Activated B cell treated with CpG ODN at 0.5 μM for 24 hours (primary cell): Measurements from ENCODE around the gene SLC6A12. TPM values are rescaled to one million over a fixed set of nuclear protein-coding genes. Genes with fewer than 3 reads are reported as not detected.

Experiments used
- ATAC-seq: fragments of 200-7000 bp; cut with Tn5 transposase; one replicate; pipeline ENCODE4 v1.10.0; 2021; ENCODE audit warnings: low read depth, mild to moderate bottlenecking, moderate library complexity
- CTCF ChIA-PET: fragments of 350-600 bp; sonication (Branson Sonifier 250); formaldehyde crosslinking; loops from one replicate; lab custom pipeline; 2021; ENCODE audit warnings: antibody characterized with exemption; lab: Charles Lee
- POLR2A ChIA-PET: fragments of 350-600 bp; sonication (Branson Sonifier 250); formaldehyde crosslinking; loops from one replicate; lab custom pipeline; 2021; ENCODE audit warnings: antibody characterized with exemption; lab: Charles Lee
- DNase-seq: peaks from one replicate; pipeline ENCODE4 v3.0.0; 2022
- H3K27ac Mint-ChIP-seq: one replicate; pipeline ENCODE4 v1.8.0; 2020; ENCODE audit warnings: mixed read lengths
- H3K27me3 Mint-ChIP-seq: one replicate; pipeline ENCODE4 v1.8.0; 2021; ENCODE audit warnings: mixed read lengths
- H3K36me3 Mint-ChIP-seq: one replicate; pipeline ENCODE4 v1.8.0; 2021; ENCODE audit warnings: low read depth, mixed read lengths
- H3K4me1 Mint-ChIP-seq: one replicate; pipeline ENCODE4 v1.8.0; 2021; ENCODE audit warnings: mixed read lengths
- H3K4me3 Mint-ChIP-seq: one replicate; pipeline ENCODE4 v1.8.0; 2020; ENCODE audit warnings: mild to moderate bottlenecking, mixed read lengths
- H3K9me3 Mint-ChIP-seq: one replicate; pipeline ENCODE4 v1.8.0; 2020; ENCODE audit warnings: mixed read lengths
- intact Hi-C: fragments of 100-400 bp; cut with micrococcal nuclease; formaldehyde crosslinking; loops from one replicate; pipeline ENCODE4 v1.15.1; 2024
- total RNA-seq: library from RNA; stranded (reverse); gene quantifications from 2 replicates; pipeline ENCODE4 v1.2.3, GENCODE V29; 2022
- TF ChIP-seq, protein P1 (sequence below): fragments of 200-600 bp; IDR thresholded peaks from one replicate; pipeline ENCODE4 v1.8.0; 2022; ENCODE audit warnings: antibody characterized with exemption, mild to moderate bottlenecking

The SLC6A12 gene
- total RNA-seq, 1 donor from 2014 or later, result not detected

DNA sequence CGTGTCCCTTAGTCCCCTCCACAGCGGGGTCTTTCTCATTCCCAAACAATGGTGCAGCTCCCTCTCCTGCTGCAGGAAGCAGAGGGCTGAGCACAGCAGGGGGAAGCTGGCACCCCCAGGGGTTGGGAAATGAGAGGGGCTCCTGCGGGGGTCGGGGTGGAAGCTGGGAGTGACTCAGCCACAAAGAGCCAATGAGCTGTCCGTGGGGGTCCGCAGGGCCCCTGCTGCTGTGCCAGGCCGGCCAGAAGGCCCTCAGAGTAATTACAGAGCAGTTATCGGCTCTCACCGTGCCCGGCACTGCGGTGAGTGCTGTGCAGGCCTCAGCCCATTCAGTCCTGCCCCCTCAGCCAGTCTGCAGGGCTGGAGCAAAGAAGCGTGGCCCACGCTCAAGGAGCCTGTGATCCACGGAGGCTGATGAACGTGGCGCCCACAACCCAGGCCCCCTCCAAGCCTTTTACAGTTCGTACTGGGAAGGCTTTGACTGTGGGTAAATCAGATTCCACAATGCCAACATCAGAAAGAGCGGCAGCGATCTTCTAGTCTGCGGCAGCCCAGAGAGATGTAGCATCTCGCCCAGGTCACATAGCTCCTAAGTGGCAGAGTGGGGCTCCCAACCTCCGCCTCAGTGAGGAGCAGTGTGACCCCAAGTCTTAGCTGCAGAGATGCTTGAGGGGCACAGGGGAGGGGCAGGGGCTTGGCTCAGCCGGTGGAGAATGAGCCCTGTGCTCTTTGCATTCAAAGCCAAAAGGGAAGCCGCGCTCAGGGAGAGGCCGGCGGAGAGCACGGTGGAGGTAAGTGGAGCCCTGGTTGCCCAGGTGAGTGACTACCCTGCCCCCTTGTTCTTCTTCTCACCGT, 43.4 kb downstream of the SLC6A12 start:
- H3K4me3 Mint-ChIP-seq, result no peak overlapping the region
- TF ChIP-seq, protein P1, sequence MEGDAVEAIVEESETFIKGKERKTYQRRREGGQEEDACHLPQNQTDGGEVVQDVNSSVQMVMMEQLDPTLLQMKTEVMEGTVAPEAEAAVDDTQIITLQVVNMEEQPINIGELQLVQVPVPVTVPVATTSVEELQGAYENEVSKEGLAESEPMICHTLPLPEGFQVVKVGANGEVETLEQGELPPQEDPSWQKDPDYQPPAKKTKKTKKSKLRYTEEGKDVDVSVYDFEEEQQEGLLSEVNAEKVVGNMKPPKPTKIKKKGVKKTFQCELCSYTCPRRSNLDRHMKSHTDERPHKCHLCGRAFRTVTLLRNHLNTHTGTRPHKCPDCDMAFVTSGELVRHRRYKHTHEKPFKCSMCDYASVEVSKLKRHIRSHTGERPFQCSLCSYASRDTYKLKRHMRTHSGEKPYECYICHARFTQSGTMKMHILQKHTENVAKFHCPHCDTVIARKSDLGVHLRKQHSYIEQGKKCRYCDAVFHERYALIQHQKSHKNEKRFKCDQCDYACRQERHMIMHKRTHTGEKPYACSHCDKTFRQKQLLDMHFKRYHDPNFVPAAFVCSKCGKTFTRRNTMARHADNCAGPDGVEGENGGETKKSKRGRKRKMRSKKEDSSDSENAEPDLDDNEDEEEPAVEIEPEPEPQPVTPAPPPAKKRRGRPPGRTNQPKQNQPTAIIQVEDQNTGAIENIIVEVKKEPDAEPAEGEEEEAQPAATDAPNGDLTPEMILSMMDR, result no peak
- DNase-seq (no peak), ATAC-seq (no peak)
- ChIA-PET CTCF (no interaction called here), POLR2A (no interaction called here)
- peaks cover 22% of the 10 kb centered on the region for H3K27me3 Mint-ChIP-seq
- H3K36me3 Mint-ChIP-seq, result no peaks in the 10 kb centered on the region
- no peak overlapping the region for H3K27ac Mint-ChIP-seq
- no peaks in the 10 kb centered on the region for H3K4me1 Mint-ChIP-seq
- H3K9me3 Mint-ChIP-seq, result no peaks in the 10 kb centered on the region
- intact Hi-C loops, result no loop called here

DNA sequence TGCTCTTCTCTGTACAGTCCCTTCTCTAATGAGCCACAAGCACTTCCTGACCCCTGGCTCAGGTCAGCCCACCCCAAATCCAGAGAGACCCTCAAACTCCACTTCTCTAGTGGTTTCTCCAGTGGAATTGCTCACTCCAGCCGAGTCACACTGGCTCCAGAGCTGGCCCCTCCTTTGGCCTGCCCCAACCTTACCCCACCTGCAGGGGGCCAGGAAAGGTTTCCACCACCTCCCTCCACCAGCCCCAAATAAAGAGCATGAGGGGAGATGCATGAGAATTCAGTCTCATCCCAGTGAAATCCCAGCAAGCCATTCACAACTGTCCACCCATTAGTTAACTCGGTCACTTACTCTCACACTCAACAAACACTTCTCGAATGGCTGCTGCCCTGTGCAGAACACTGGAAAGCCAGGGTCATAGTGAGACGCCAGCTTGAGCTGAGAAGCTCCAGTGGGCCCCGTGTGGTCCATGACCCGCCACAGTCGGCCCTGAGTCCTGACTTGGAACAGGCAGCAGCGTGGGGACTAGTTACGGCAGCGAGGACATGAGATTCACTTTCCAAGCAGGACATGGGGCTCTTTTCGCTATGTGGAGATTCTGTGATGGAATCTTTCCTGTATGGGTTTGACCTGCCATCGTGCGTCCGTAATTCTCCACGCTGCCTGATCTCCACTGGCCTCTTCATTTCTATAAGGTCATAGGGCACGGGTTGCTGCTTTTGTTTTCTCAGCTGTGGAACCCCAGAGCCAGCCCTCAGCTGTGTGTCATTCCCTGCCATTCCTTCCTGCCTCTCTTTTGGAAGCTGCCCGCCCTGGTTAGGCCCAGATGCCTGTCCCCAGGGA, 44.2 kb downstream of the SLC6A12 start:
- H3K4me3 Mint-ChIP-seq, result no peak overlapping the region
- peaks cover 18% of the 10 kb centered on the region for H3K27me3 Mint-ChIP-seq
- ATAC-seq, result no peak

DNA sequence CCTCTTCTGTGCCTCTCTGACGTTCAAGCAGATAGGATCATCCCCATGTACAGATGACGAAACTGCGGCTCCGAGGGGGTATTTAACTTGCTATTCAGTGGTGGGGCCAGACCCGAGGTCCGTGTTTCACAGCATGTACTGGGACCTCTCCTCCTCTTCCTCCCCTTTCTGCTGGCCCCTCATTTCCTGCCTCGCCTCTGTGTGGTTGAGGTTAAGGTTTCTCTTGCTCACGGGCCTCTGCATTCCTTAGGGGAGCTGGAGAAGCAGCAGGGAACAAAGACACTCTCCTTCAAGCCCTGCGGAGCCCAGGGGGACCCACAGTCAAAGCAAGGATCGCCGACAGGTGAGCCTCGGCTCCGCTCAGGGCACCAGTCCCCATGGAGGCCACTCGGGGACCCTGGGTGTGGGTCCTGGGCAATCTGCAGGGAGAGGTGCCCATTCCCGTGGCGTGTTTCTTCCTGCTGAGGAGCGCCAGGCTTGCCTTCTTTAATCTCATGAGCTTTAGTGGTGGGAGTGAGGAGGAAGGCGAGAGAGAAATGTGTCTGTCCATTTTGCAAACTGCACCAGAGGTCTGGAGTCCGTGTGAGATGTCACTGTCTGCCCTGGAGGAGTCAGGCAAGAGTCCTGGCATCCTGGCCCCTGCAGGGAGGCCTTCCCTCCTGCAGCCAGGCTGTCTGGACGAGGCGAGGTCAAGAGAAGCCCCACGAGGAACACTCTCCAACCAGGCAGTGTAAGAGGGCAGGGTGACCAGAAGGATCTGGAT, 45.0 kb downstream of the SLC6A12 start:
- ChIA-PET CTCF (no interaction called here), POLR2A (no interaction called here)
- TF ChIP-seq, protein P1, result no peak
- intact Hi-C loops, result no loop called here
- ATAC-seq (no peak), DNase-seq (no peak)
- H3K27me3 Mint-ChIP-seq, result peaks cover 18% of the 10 kb centered on the region
- no peak overlapping the region for H3K27ac Mint-ChIP-seq
- H3K4me3 Mint-ChIP-seq, result no peak overlapping the region
- H3K4me1 Mint-ChIP-seq, result no peaks in the 10 kb centered on the region
- no peaks in the 10 kb centered on the region for H3K36me3 Mint-ChIP-seq
- H3K9me3 Mint-ChIP-seq, result no peaks in the 10 kb centered on the region

More for the DNA sequence above, 44.2 kb downstream of the SLC6A12 start:
- Mint-ChIP-seq H3K9me3 (no peaks in the 10 kb centered on the region), H3K36me3 (no peaks in the 10 kb centered on the region), H3K4me1 (no peaks in the 10 kb centered on the region), H3K27ac (no peak overlapping the region)
- DNase-seq, result no peak
- POLR2A ChIA-PET, result no interaction called here
- TF ChIP-seq, protein P1, result no peak
- intact Hi-C loops, result no loop called here
- CTCF ChIA-PET, result no interaction called here

DNA sequence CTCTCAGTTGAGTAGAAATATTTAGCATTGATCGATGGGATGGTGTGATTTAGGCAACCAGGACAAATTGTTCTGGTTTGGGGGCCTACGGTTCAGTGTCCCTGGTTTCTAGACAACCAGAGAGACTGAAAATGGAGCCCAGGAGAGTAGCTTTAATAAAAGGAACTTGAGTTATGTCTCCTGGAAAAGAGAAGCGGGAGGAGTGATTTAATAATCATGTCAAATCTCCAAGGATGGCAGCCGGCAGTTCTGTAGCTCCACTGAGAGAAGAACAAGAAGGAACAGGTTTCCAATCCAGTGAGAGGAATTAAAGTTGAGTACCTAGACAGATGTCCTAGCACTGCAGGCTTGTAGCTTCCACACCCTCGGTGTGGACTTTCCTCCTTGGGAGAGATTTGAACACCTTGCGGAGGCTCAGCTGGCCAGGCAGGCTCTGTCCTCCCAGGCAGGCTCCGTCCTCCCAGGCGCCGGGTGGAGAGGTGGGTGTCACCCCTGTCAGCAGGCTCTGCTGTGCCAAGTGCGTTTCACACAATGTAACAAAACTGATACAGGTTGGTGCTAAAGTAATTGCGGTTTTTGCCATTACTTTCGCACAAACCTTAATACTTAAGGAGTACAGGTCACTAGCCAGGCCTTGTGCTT, 45.9 kb downstream of the SLC6A12 start:
- TF ChIP-seq, protein P1, result no peak
- no peak overlapping the region for H3K4me3 Mint-ChIP-seq
- intact Hi-C loops, result no loop called here
- DNase-seq (no peak), ATAC-seq (no peak)
- CTCF ChIA-PET, result no interaction called here
- no peaks in the 10 kb centered on the region for H3K36me3 Mint-ChIP-seq
- no peaks in the 10 kb centered on the region for H3K9me3 Mint-ChIP-seq
- H3K27ac Mint-ChIP-seq, result no peak overlapping the region
- peaks cover 18% of the 10 kb centered on the region for H3K27me3 Mint-ChIP-seq
- POLR2A ChIA-PET, result no interaction called here
- H3K4me1 Mint-ChIP-seq, result no peaks in the 10 kb centered on the region
